Measurements from ENCODE around the gene RBM20. TPM values are rescaled to one million over a fixed set of nuclear protein-coding genes. Genes with fewer than 3 reads are reported as not detected.

Gene RBM20
- total and polyA plus RNA-seq, 2 of the 13 experiments (the other 11 are each of a cell fraction or from before 2014, with no cell fraction given): 0.02 to 0.22 TPM

- peak; percentile 12 for TF ChIP-seq KMT2B (CRISPR knock-in tag; IDR thresholded peaks at IDR 0.05)
- no peak for TF ChIP-seq SP2 (CRISPR knock-in tag; IDR thresholded peaks at IDR 0.05)
- TF ChIP-seq NFKBIZ (CRISPR knock-in tag; IDR thresholded peaks at IDR 0.05): peak; percentile 7; the same call in 1 of the 2 replicates
- no peak for TF ChIP-seq MAFK (conservative IDR thresholded peaks at IDR 0.05 in 1 of 2, IDR thresholded peaks at IDR 0.05 in 1 of 2; ENCODE audit: low read length in 2 of 2)
- TF ChIP-seq ZSCAN9 (CRISPR knock-in tag; IDR thresholded peaks at IDR 0.05; ENCODE audit: borderline replicate concordance): no peak
- no peak for TF ChIP-seq PRPF4 (IDR thresholded peaks at IDR 0.05; ENCODE audit: low read depth, low read length, poor library complexity, severe bottlenecking)
- TF ChIP-seq REL (CRISPR knock-in tag; conservative IDR thresholded peaks at IDR 0.05): no peak
- TF ChIP-seq MED8 (CRISPR knock-in tag; IDR thresholded peaks at IDR 0.05; ENCODE audit: insufficient replicate concordance): no peak
- TF ChIP-seq, protein P1, sequence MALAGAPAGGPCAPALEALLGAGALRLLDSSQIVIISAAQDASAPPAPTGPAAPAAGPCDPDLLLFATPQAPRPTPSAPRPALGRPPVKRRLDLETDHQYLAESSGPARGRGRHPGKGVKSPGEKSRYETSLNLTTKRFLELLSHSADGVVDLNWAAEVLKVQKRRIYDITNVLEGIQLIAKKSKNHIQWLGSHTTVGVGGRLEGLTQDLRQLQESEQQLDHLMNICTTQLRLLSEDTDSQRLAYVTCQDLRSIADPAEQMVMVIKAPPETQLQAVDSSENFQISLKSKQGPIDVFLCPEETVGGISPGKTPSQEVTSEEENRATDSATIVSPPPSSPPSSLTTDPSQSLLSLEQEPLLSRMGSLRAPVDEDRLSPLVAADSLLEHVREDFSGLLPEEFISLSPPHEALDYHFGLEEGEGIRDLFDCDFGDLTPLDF (CRISPR knock-in tag; IDR thresholded peaks at IDR 0.05): no peak
- TF ChIP-seq, protein P2, sequence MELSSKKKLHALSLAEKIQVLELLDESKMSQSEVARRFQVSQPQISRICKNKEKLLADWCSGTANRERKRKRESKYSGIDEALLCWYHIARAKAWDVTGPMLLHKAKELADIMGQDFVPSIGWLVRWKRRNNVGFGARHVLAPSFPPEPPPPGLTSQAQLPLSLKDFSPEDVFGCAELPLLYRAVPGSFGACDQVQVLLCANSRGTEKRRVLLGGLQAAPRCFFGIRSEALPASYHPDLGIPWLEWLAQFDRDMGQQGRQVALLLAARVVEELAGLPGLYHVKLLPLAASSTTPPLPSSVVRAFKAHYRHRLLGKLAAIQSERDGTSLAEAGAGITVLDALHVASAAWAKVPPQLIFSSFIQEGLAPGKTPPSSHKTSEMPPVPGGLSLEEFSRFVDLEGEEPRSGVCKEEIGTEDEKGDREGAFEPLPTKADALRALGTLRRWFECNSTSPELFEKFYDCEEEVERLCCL (CRISPR knock-in tag; IDR thresholded peaks at IDR 0.05; ENCODE audit: borderline replicate concordance): no peak
- no peak for TF ChIP-seq MBD4 (IDR thresholded peaks at IDR 0.05; ENCODE audit: borderline replicate concordance, low read length)
- no peak; the same call in 1 of the 2 replicates for TF ChIP-seq AHR (CRISPR knock-in tag; IDR thresholded peaks at IDR 0.05)
- TF ChIP-seq DMAP1 (CRISPR knock-in tag; IDR thresholded peaks at IDR 0.05): no peak; the same call in 1 of the 2 replicates
- TF ChIP-seq ZNF143 (CRISPR knock-in tag; IDR thresholded peaks at IDR 0.05): no peak
- no peak for TF ChIP-seq ZNF782 (CRISPR knock-in tag; IDR thresholded peaks at IDR 0.05; ENCODE audit: borderline replicate concordance)
- no peak for TF ChIP-seq CENPX (CRISPR knock-in tag; IDR thresholded peaks at IDR 0.05)
- TF ChIP-seq ZNF850 (CRISPR knock-in tag; conservative IDR thresholded peaks at IDR 0.05): no peak
- TF ChIP-seq SMAD3 (CRISPR knock-in tag; IDR thresholded peaks at IDR 0.05): no peak
- no peak for TF ChIP-seq RARG (CRISPR knock-in tag; IDR thresholded peaks at IDR 0.05; ENCODE audit: low read depth)
- TF ChIP-seq GABPA (IDR thresholded peaks at IDR 0.05; ENCODE audit: low read depth, low read length): no peak
- TF ChIP-seq GABPA (CRISPR knock-in tag; IDR thresholded peaks at IDR 0.05; ENCODE audit: low read depth): peak; percentile 17; the same call in 1 of the 2 replicates
- TF ChIP-seq SNRNP70 (IDR thresholded peaks at IDR 0.05; ENCODE audit: low read depth, low read length): no peak
- TF ChIP-seq ZNF775 (CRISPR knock-in tag; IDR thresholded peaks at IDR 0.05; ENCODE audit: borderline replicate concordance): no peak
- TF ChIP-seq SMARCE1 (IDR thresholded peaks at IDR 0.05; ENCODE audit: borderline replicate concordance): no peak
- TF ChIP-seq IRX3 (CRISPR knock-in tag; IDR thresholded peaks at IDR 0.05; ENCODE audit: borderline replicate concordance, low read depth): no peak
- TF ChIP-seq, protein P3, sequence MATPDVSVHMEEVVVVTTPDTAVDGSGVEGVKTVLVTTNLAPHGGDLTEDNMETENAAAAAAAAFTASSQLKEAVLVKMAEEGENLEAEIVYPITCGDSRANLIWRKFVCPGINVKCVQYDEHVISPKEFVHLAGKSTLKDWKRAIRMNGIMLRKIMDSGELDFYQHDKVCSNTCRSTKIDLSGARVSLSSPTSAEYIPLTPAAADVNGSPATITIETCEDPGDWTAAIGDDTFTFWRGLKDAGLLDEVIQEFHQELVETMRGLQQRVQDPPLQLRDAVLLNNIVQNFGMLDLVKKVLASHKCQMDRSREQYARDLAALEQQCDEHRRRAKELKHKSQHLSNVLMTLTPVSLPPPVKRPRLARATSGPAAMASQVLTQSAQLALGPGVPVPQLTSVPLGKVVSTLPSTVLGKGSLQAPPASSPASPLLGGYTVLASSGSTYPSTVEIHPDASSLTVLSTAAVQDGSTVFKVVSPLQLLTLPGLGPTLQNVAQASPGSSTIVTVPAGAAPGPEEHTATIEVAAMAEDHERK (CRISPR knock-in tag; IDR thresholded peaks at IDR 0.05; ENCODE audit: low read depth): no peak
- peak; percentile 47; the same call in 1 of the 3 replicates for TF ChIP-seq MXI1 (IDR thresholded peaks at IDR 0.05; ENCODE audit: borderline replicate concordance, low read depth, low read length)
- TF ChIP-seq ZNF20 (CRISPR knock-in tag; IDR thresholded peaks at IDR 0.05): no peak
These were observed 227.4 kb downstream of the RBM20 start, which contains the start of gene PDCD4 (continued) for GRCh38 chr10:110871298-110872084.
